IPS-18a (cell line): ENCODE results near the gene SLC10A3.

Experiments used
- H3K27ac ChIP-seq: one replicate; pipeline ENCODE4 v1.5.1; 2013; ENCODE audit warnings: low read length
- H3K27me3 ChIP-seq: one replicate; pipeline ENCODE4 v1.6.1; 2013; ENCODE audit warnings: mild to moderate bottlenecking, low read length; ENCODE audit not compliant: control insufficient read depth, insufficient read depth
- H3K36me3 ChIP-seq: one replicate; pipeline ENCODE4 v1.6.1; 2013; ENCODE audit warnings: low read depth, low read length; ENCODE audit not compliant: control insufficient read depth
- H3K4me1 ChIP-seq: one replicate; pipeline ENCODE4 v1.6.1; 2013; ENCODE audit warnings: low read depth, low read length; ENCODE audit not compliant: control insufficient read depth
- H3K4me3 ChIP-seq: one replicate; pipeline ENCODE4 v1.5.1; 2013; ENCODE audit warnings: low read length
- H3K9ac ChIP-seq: one replicate; pipeline ENCODE4 v1.6.1; 2013; ENCODE audit warnings: mild to moderate bottlenecking, low read length, moderate library complexity
- H3K9me3 ChIP-seq: one replicate; pipeline ENCODE4 v1.6.1; 2013; ENCODE audit warnings: low read depth, low read length; ENCODE audit not compliant: control insufficient read depth

The SLC10A3 gene

DNA sequence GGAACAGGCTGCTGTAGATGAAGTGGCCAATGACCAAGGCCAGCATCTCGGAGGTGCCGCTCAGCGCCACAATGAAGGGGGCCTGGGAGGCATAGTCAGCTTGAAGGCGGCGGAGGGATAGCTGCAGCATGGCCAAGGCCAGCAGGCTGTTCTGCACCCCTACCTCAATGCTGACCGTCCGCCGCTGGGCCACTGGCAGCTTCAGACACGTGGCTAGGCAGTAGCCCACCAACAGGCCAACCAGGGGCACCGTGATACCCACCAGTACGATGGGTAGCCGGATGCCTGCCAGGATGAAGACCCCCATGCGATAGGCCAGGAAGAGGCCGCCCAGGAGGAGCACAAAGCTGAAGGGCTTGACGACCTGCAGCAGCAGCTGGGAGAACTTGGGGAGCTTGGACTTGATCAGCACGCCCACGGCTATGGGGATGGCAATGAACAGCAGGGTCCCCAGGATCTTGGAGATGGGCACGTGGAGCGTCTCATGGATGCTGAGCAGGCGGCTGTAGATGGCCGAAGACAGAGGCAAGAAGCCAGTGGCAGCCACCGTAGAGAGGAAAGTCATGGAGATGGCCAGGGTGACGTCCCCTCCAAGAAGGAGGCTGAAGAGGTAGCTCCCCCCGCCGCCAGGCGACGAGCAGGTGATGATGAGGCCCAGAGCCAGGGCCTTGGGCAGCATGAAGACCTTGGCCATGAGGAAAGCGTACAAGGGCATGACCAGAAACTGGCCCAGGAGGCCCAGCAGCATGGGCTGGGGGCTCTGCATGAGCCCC, 2.7 kb downstream of the SLC10A3 start:
- H3K4me1 ChIP-seq: no peaks in the 10 kb centered on the region
- no peaks in the 10 kb centered on the region for H3K36me3 ChIP-seq
- peaks cover 6% of the 10 kb centered on the region for H3K9me3 ChIP-seq
- H3K4me3 ChIP-seq: no peak overlapping the region
- H3K27me3 ChIP-seq: no peaks in the 10 kb centered on the region
- no peak overlapping the region for H3K9ac ChIP-seq
- no peak overlapping the region for H3K27ac ChIP-seq

GRCh38 chrX:154486396-154487207, 3.8 kb downstream of the SLC10A3 start, which contains the start of gene UBL4A:
UBL4A (minus strand) TSS chrX:154486615; CDS start chrX:154486584, 31 bp downstream.
- peaks cover 6% of the 10 kb centered on the region for H3K9me3 ChIP-seq
- H3K27me3 ChIP-seq: no peaks in the 10 kb centered on the region
- H3K27ac ChIP-seq: no peak within 1 kb of the TSS
- H3K9ac ChIP-seq: no peak within 1 kb of the TSS
- H3K4me1 ChIP-seq: no peaks in the 10 kb centered on the region
- no peaks in the 10 kb centered on the region for H3K36me3 ChIP-seq
- H3K4me3 ChIP-seq: peak within 1 kb of the TSS; percentile 55

- Histone ChIP-seq H3K4me1 (no peaks in the 10 kb centered on the region), H3K27ac (no peak overlapping the region), H3K36me3 (no peaks in the 10 kb centered on the region), H3K9ac (no peak overlapping the region), H3K9me3 (peaks cover 6% of the 10 kb centered on the region), H3K4me3 (peak overlapping the region; percentile 55), H3K27me3 (no peaks in the 10 kb centered on the region)
These were observed 4.4 kb downstream of the SLC10A3 start for GRCh38 chrX:154486052-154486395.

DNA sequence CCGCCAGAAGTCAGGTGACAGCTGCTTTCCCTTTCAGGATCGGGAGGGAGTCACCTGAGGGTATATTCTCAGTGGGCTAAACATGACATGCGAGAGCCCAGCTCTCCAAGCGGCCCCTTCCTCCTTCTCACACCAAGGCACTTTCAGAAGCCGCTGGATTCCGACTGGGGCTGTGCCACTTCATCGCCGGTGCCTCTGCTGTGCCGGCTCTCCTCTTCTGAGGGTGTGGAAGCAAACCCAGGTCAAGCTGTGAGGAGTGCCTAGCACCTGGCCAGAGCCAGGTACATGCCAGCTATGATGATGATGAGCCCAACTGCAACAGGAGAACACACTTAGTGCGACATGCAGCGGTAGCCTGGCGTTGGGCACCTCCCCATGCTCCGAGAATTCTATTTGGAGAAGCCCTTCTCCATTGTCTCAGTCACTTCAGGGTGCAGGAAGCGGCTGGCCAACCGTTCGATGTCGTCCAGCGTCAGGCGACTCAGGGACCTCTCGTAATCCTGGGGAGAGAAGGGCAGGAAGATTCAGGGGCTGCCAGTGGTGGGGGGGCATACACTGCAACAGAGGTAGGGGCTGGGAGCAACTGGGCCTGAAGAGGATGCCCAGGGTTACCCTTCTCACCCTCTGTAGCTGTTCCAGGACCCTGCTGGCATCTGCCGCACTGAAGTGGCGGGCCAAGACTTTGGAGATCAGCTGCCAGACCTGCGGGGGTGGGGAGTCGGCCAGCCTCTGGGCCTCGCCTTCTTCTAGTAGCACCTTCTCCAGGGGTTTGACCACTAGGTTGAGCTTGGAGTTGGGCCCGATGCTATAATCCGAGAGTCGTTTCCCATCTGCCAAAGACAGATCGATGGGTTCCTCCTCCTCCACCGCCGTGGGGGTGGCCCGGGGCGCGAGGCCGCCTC, 5.0 kb downstream of the SLC10A3 start:
- Histone ChIP-seq H3K27ac (no peak overlapping the region), H3K4me1 (no peaks in the 10 kb centered on the region)

DNA sequence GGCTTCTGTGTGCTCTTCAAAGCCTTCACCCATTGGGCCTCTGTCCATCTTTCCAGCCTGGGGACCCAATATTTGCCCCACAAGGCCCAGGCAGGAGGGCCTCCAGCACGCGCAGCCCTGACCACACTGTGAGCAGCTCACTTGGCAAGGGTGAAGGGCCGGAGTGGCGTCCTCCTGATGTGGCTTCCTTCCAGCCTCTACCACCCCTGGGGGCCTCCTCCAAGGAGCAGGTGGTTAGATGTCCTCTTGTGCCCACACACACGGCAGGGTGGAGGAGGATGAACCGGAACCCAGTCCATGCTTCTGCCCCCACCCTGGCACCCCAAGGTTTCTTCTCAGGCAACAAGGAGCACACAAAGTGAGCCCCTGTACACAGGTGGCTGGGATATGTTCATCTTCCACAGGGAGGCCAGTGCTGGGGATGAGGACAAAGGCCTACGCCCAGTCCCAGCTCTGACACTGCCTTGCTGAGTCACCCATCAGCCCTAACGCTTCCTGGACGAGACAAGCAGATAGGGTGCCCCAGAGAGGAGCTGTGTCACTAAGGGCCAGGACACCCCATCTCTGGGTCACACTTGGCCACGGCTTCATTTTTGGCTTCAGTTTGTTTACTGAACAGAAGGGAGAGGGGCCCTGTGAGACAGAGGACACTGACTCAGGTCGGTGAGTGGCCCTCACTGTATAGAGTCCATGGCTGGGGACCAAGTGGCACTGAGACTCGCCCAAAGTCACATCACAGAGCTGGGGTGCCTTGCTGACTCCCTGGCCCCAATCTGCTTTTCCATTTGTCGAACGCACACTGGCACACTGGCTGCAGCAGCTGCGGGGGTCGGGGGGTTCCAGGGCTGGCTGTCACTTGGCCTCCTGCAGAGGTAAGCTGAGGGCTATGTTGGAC, 5.9 kb downstream of the SLC10A3 start:
- H3K36me3 ChIP-seq: no peaks in the 10 kb centered on the region
- no peaks in the 10 kb centered on the region for H3K4me1 ChIP-seq
- no peak overlapping the region for H3K27ac ChIP-seq
- no peak overlapping the region for H3K4me3 ChIP-seq
- H3K9ac ChIP-seq: no peak overlapping the region
- peaks cover 6% of the 10 kb centered on the region for H3K9me3 ChIP-seq
- H3K27me3 ChIP-seq: no peaks in the 10 kb centered on the region

More for the DNA sequence above, 5.0 kb downstream of the SLC10A3 start:
- no peak overlapping the region for H3K9ac ChIP-seq
- H3K9me3 ChIP-seq: peaks cover 6% of the 10 kb centered on the region
- no peaks in the 10 kb centered on the region for H3K36me3 ChIP-seq
- H3K27me3 ChIP-seq: no peaks in the 10 kb centered on the region
- H3K4me3 ChIP-seq: peak overlapping the region; percentile 55

GRCh38 chrX:154483325-154483724, 7.1 kb downstream of the SLC10A3 start:
- no peaks in the 10 kb centered on the region for H3K36me3 ChIP-seq
- H3K9me3 ChIP-seq: peaks cover 3% of the 10 kb centered on the region
- H3K27ac ChIP-seq: no peak overlapping the region
- no peak overlapping the region for H3K4me3 ChIP-seq
- no peaks in the 10 kb centered on the region for H3K27me3 ChIP-seq
- no peaks in the 10 kb centered on the region for H3K4me1 ChIP-seq
- H3K9ac ChIP-seq: no peak overlapping the region

- Histone ChIP-seq H3K9ac (no peak overlapping the region), H3K27me3 (no peaks in the 10 kb centered on the region), H3K9me3 (no peaks in the 10 kb centered on the region), H3K36me3 (no peaks in the 10 kb centered on the region), H3K27ac (no peak overlapping the region), H3K4me3 (no peak overlapping the region), H3K4me1 (no peaks in the 10 kb centered on the region)
These were observed 7.6 kb downstream of the SLC10A3 start for GRCh38 chrX:154482786-154483185.

DNA sequence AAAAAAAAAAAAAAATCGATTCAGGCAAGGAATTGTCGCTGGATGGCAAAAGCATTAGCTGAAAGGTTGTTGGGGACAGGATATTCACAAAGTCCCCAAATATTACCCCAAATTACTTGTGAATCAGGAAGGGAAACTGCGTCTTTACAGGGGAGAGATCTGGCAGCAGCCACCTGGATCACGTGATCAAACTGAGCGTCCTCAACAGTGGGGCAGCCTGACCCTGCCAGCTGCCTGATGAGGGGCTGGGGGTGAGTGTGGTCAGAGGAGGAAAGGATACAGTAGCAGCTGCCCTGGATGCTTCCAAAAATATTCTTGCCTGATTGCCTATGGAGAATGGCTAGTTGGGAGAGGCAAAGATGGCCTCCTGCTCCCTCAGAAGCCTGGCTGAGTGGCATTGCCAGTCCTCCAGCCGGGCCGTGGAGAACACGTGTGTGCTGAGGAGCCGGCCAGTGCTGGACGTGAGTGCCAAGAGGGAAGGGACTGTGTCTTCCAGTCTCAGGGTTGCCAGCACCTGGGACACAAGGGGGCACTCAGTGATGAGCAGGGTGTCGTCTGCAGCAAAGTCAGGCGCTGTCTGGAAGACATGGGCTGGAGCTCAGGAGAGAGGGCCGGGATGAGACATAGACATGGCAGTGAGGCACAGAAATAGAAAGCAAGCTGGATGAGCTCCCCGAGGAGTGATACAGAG, 8.4 kb downstream of the SLC10A3 start:
- H3K4me3 ChIP-seq: no peak overlapping the region
- H3K27me3 ChIP-seq: no peaks in the 10 kb centered on the region
- H3K9me3 ChIP-seq: no peaks in the 10 kb centered on the region
- no peak overlapping the region for H3K9ac ChIP-seq
- no peaks in the 10 kb centered on the region for H3K36me3 ChIP-seq
- no peak overlapping the region for H3K27ac ChIP-seq
- no peaks in the 10 kb centered on the region for H3K4me1 ChIP-seq

- H3K36me3 ChIP-seq: no peaks in the 10 kb centered on the region
- H3K9ac ChIP-seq: no peak overlapping the region
- H3K9me3 ChIP-seq: no peaks in the 10 kb centered on the region
- H3K4me3 ChIP-seq: no peak overlapping the region
- H3K27ac ChIP-seq: no peak overlapping the region
- H3K4me1 ChIP-seq: no peaks in the 10 kb centered on the region
- H3K27me3 ChIP-seq: no peaks in the 10 kb centered on the region
These were observed 9.2 kb downstream of the SLC10A3 start for GRCh38 chrX:154481195-154481594.
